NCI-H2196 treated with DMSO at 0.1 percent for 48 hours (cell line): ENCODE data around the gene ZNF501.

Source experiments
- DNase-seq: peaks from one replicate; lab custom pipeline; 2025; ENCODE audit not compliant: unreplicated experiment; lab: John Stamatoyannopoulos, UW

The ZNF501 gene

DNA sequence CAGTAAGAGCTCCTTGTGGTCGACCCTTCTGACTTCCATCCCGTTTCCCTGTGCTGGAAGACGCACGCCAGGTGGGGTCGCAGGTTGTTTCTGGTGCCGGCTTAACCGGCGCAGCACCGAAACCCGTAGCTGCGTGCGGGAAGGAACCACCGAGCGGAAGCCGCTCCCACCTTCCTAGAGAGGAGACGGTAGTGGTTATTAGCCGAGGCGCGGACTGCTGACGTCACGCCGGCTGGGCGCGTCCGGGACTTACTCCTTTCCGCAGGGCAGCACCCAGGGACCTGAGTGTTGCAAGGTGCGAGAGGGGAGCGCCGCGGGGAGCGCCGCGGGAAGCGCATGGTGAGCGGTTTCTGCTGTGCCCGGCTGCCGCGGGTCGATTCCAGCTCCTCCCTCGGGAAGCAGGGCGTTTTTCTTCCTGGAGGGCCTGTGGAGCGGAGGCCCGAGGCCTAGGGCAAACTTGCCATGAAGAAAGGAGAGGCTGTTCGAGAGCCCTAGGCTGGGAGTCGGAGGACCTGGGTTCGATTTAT is at the start of gene ZNF501:
ZNF501 (plus strand) TSS at position 252 of the 527 bp plus-strand sequence. CDS start 4,787 bp downstream, outside the sequence.
- peak; percentile 15 for DNase-seq

DNA sequence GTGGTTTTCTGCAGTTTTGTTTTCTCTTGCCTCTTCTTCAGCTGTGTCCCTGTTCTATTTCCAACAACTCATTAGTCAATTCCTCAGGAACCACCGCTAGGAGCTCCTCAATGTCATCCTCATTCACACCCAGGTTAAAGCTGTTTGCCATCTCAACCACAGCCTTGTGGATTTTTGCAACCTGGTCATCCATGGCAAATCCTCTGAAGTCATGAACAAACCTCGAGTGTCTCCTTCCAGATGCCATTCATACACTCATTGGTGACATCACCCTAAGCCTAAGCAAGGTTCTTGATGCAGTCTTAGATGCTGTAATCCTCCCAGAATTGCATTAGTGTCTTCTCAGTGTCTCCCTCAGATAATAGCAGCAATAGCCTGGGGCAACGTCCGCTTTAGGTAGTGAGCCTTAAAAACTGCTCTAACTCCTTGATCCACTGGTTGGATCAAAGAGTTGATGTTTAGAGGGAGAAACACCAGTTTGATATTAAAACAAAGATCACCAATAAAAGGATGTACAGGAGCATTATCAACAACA is 48.4 kb upstream of the ZNF501 start:
- no peak for DNase-seq

DNA sequence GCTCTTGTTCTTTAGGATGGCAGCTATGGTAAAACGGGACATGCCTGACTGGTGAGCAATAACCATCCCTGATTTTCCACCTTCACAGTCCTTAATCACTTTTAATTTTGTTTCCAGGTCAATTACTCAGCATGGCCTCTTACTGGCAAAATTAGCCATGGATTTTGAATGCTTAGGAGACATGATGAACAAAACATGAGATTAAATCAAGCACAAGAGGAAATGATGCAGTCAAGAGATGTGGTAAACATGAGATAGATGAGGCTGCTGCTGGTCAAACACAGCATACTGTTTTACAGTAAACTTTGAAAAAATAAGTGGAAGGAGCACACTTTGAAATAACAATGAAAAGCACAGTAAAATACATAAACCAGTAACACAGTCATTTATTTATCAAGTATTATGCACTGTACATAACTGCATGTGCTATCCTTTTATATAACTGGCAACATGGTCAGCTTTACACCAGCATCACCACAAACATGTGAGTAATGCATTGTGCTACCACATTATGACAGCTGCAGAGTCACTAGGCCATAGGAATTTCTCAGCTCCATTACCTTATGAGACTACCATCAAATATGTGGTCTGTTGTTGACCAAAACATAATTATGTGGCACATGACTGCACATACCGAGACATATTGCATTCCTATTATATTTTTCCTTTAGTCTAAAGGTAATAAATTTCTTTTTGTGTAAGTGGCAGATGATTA is 47.1 kb upstream of the ZNF501 start:
- DNase-seq: no peak

DNA sequence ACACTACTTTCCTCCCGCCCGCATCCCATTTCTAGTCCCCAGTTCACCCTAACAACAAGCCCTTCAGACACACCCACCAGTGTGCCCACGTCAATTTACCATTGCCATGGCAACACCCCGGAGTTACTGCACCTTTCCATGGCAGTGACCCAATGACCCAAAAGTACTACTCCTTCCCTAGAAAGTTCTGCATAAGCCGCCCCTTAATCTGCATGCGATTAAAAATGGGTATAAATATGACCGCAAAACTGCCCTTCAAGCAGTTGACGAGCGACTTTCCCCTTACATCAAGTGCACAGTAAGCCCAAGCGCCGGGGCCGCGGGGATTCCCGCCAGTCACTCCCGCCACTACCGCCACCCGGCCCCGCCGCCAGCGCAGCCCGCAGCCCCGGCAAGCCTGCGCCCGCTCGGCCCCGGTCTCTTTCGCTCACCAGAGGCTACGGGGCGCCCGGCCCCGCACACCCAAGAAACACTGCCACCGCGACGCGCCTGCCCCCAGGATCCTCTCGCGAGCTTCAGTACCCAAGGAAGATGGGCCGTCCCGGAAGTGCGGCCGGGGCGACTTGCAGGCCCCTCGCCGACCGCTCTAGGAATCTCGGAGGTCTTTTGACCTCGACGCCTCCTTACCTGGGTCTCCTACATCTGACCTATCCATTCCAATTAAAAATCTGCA is 44.2 kb upstream of the ZNF501 start:
- no peak for DNase-seq

DNA sequence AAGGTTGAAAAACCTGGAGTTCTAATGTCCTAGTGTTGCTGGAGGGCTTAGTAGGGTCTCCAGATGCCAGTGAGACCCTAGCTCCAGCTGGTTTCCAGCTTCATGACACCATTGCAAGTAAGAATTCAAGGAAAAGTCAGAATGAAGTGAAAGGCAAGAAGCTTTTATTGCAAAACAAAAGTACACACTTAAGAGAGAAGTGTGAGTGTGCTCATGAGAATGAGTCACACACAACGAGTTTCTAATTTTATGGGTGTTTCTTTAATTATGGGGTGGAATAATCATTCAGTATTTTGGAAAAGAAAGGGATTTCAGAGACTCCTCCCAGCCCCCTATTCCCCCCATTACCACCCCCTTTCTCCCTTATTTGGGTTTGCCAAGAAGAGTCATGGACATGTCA is 41.5 kb upstream of the ZNF501 start:
- DNase-seq: no peak

DNA sequence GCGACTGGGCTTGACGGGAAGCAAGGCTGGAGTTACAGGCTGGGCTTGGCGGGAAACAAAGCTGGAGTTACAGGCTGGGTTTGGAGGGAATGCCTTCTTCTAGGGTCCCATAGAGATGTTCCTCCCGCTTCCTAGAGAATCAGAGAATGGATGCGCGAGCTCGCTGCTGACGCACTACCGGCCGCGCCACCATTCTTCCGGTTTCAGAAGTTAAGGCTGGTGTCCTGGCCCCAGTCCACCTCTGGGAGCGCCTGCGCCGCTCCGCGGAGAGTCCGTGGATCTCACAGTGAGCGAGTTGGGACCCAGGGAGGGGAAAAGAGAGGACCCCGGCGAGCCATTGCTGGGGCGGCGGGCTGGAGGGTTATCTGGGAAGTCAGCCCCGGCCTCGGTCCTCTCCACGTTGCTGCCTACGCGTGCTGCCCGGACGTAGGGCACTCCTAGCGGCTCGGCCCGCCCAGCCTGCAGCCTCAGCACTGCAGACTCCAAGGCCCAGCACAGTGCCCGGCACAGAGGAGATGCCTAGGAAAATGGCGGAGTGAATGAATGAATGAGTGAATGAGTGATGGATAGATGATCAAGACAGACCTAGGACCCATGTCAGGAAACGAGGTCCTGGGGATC is 16.9 kb upstream of the ZNF501 start, which contains the start of gene ZNF502:
ZNF502 (plus strand) TSS at position 206 of the 621 bp plus-strand sequence. CDS start 7,602 bp downstream, outside the sequence.
- no peak for DNase-seq

DNA sequence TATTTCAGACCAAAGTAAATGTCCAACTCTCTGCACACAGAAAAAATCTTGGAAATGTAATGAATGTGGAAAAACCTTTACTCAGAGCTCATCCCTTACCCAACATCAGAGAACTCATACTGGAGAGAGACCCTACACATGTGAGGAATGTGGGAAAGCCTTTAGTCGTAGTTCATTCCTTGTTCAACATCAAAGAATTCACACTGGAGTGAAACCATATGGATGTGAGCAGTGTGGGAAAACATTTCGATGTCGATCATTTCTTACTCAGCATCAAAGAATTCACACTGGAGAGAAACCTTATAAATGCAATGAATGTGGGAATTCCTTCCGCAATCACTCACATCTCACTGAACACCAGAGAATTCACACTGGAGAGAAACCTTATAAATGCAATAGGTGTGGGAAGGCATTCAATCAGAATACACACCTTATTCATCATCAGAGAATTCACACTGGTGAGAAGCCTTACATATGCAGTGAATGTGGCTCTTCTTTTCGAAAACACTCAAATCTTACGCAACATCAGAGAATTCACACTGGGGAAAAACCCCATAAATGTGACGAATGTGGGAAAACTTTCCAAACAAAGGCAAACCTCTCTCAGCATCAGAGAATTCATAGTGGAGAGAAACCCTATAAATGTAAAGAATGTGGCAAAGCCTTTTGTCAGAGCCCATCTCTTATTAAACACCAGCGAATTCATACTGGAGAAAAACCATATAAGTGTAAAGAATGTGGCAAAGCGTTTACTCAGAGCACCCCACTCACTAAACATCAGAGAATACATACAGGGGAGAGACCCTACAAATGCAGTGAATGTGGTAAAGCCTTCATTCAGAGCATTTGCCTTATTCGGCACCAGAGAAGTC is 8.0 kb upstream of the ZNF501 start:
- no peak for DNase-seq

DNA sequence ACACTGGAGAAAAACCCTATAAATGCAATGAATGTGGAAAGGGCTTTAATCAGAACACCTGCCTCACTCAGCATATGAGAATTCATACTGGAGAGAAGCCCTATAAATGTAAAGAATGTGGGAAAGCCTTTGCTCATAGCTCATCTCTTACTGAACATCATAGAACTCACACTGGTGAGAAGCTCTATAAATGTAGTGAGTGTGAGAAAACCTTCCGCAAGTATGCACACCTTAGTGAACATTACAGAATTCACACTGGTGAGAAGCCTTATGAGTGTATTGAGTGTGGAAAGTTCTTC is 7.4 kb upstream of the ZNF501 start:
- no peak for DNase-seq

DNA sequence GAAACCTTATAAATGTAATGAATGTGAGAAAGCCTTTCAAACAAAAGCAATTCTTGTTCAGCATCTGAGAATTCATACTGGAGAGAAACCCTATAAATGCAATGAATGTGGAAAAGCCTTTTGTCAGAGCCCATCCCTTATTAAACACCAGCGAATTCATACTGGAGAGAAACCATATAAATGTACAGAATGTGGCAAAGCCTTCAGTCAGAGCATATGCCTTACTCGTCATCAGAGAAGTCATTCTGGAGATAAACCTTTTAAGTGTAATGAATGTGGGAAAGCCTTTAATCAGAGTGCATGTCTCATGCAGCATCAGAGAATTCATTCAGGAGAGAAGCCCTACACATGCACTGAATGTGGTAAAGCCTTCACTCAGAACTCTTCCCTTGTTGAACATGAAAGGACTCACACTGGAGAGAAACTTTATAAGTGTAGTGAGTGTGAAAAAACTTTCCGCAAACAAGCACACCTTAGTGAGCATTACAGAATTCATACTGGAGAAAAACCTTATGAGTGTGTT is 5.3 kb downstream of the ZNF501 start:
- no peak for DNase-seq

DNA sequence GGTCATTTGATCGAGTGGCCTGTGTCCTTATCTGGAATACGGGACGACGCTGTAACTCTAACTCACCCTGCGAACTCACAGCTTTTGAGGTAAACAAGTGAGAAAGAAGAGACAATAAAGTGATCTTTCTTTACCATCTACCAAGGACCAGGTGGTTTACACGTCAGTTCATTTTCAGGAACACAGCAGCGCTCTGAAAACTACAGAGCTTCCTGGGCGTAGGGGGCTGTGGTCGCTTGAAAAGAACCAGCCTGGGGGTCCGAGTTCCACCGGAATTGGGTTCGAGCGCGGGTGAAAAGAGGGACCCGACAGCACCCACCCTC is 31.6 kb downstream of the ZNF501 start:
- no peak for DNase-seq

DNA sequence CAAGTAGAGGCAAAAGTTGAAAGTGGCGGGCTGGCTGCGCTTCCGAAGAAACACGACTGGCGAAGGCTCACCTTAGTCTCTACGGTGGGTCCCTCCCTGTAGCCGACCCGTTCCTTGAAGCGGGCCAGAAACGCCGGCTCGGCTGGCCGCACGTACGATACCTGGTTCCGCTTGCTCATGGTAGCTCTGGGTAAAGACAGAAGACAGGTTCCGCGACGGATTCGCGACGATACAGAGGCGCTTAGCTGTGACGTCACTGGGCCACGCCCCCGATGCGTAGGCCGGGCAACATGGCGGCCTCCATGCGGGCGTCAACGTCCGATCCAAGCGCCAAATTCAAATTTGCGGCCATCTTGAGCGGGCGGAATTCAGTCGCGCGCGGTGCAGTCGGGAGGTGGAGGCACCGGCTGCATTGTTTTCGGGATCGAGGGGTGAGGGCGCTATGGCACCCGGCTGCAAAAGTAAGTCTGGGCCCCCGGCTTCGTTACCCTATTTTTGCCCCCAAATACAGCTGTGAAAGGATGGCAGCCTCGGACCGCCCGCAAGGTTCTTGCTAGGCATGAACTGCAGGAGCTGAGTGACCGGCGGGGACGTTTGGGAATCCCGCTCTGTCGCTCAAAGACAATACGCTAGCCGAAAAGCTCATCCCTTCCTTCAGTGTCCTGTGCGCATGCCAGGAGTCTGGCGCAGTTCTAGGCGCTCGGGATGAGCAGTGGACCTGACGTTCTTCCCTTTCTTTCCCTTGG is 32.2 kb downstream of the ZNF501 start, which contains the start of the genes KIAA1143 and KIF15:
KIAA1143 (minus strand) TSS at position 196 of the 746 bp plus-strand sequence; CDS start at position 179, 17 bp downstream.
KIF15 (plus strand) TSS at position 371 of the 746 bp plus-strand sequence; CDS start at position 443, 72 bp downstream.
- peak; percentile 58 for DNase-seq

DNA sequence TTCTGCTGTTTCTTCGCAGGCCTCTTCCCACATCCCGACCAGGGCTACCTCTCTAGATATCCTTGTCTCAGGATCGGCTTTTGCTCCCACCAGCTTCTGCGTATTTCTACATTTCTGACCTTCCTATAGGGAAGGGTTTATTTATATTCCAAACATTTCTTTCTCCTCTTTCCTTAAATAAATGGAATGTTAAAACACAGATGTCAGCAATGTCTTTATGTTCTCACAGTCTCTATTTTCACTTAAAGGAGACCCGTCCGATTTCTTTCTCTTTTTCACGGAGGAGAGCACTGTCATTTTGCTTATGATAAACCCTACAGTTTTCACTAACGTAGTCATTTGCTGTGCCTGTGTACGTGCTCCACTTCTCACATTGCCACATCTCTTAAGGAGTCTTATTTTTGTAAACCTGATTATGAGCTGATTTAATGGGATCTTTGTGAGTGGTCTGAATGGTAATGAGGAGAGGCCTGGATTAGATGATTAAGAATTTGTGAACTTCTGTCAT is 32.8 kb downstream of the ZNF501 start:
- no peak for DNase-seq

DNA sequence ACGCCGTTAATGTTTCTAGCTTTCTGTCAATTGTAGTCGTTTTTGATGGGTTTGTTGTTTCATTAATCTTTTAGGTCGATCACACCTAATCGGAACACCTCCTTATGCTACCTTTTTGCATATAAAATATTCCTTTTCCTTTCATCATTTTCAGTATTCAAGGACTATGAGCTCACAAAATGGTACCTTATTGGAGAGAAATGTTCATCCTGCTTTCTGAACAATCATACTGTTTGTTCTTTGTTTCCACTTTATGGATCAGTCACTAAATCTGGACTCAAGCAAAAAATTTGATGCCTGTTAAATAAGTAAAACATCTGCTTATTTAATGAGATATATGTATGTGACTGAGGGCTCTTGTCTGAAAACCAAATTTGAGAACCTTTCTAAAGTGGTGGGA is 33.3 kb downstream of the ZNF501 start:
- no peak for DNase-seq

DNA sequence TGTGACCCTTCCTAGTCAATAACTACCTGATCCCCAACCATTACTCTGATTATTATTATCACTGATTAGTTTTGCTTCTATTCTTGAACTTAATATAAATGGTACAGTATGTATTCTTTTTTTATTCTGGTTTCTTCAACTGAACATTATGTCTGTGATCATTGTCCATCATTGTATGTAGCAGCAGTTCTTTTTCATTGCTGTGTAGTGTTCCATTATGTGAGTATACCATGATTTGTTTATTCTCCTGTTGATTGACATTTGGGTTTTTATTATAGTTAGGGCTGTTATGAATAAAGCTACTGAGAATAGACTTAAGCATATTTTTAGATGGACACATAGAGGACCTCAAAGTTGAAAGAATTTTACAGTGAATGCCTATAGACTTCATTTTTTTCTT is 34.8 kb downstream of the ZNF501 start:
- DNase-seq: no peak

DNA sequence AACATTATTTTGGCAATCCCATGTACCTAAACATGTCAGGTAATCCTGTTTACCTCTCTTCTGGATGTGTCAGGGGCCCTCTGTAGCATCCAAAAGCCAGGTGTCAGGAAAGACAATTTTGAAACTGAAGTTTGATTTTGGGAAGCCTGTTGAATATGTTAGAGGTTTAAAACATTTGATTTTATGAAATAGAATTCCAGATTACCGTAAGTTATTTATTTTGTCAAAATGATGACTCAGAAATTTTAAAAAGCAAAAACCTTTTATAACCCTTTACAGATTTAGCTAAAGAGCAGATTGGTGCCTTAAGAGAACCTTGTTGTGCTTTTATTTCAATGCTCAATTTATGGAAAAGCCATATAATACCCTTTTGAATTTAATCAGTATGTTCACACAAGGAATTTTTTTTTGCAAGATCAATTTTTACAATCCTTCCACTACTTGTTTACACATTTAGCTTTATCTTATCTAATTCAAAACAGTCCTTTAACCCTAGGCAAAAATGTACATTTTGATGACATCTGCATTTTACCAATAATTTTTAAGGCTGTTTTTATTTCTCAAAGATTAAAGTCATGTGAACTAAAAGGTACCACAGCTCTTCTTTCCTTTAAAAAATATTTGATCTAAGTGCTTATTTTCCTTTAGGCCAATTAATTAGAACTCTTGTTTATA is 42.1 kb downstream of the ZNF501 start:
- DNase-seq: no peak

DNA sequence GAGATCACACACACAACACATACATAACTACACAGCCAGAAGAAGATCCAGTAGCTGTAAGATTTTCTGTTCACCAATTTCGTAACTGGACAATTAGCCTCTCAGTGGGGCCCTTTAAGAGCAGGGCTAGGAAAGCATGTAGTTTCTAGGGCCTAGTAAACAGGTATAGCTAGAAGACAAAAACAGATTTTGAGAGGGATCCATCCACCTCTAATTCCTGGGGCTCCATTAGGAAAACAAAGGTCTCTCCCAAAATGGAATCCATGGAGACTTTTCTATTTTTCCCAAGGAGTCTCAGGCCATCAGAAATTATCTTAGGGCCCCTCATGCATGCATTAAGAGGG is 42.6 kb downstream of the ZNF501 start:
- no peak for DNase-seq

DNA sequence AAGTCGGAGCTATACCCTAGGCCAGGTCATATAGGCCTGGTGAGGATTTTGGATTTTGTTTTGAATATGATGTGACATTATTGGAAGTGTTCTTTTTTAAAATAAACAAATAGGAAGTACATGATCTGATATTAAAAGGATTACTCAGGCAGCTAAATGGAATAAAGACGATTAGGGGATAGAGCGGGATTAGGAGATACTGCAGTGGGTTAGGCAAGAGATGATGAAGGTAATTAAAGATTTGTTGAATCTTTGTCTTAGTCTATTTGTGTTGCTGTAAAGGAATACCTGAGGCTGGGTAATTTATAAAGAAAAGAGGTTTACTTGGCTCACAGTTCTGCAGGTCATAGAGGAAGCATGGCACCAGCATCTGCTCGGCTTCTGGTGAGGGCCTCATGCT is 53.5 kb downstream of the ZNF501 start:
- no peak for DNase-seq
